ENCODE results near the gene NRP2.

- TF ChIP-seq CTCF (IDR thresholded peaks at IDR 0.05) (no peak), POLR2A (IDR thresholded peaks at IDR 0.05) (no peak)
Measured at GRCh38 chr2:205837663-205838062, 155.4 kb downstream of the NRP2 start.

Measured in upper lobe of left lung (tissue), 4 donors.